ENCODE results near the gene PIM3. TPM values are rescaled to one million over a fixed set of nuclear protein-coding genes. Genes with fewer than 3 reads are reported as not detected.

Gene PIM3
- total RNA-seq, 2 donors from 2014 or later: 57.3 to 98.9 TPM

DNA sequence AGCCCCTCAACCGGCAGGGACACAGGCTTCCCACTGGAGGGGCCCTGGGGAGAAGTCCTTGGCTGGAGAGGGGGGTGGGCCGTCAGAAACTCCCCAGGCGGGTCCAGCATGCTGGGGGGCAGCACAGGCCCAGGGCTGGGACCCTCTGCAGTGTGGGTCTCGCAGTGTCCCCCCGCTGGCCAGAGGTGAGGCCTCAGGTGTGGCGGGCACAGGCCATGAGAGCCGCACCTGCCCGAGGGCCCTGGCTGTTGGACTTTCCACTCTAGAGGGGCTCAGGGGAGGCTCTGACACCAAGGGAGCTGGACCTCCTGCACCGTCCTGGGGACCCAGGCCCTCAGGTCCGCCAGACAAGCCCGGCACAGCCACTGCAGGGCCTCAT is 10.7 kb upstream of the PIM3 start:
- intact Hi-C loops (cut with DNase I): no loop called here
- 86 to 91% methylated on average over 6 to 8 of the region's 11 CpGs for WGBS, 2 donors

DNA sequence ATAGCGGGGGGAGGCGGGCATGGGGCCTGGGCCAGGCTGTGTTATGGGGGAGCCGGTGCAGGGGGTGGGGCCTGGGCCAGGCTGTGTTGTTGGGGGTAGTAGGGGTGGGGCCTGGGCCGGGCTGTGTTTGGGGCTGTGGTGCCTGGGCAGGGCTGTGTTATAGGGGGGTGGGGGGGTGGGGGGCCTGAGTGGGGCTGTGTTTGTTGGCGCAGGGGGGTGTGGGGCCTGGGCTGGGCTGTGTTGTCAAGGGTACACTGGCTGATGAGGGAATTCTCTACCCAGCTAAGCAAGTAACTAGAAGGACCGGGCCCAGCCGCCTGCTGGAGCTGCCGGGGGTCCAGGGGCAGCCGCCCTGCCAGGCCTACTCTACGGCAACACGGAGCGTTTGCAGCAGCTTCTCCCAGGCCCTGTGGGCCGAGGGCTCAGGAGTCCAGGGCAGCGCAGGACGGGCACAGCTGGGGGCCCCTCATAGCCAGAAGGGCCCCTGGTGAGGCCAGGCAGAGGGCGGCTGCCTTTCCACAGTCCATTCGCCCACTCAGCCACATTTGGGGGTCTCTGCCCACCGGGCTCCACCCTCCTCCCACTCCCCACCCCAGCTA is 10.1 kb upstream of the PIM3 start:
- intact Hi-C loops (cut with DNase I): no loop called here
- Histone ChIP-seq H3K4me3 (no peak overlapping the region), H3K36me3 (replicated peaks in 1 of 2; ENCODE audit: insufficient read depth in 1 of 2, low read depth in 2 of 2) (no peaks in the 10 kb centered on the region), H3K27ac (peak overlapping the region; percentile 99 to 100 (median 100)), H3K27me3 (no peaks in the 10 kb centered on the region), H3K9me3 (no peaks in the 10 kb centered on the region), H3K4me1 (peaks cover 98% of the 10 kb centered on the region)
- TF ChIP-seq, protein P1, sequence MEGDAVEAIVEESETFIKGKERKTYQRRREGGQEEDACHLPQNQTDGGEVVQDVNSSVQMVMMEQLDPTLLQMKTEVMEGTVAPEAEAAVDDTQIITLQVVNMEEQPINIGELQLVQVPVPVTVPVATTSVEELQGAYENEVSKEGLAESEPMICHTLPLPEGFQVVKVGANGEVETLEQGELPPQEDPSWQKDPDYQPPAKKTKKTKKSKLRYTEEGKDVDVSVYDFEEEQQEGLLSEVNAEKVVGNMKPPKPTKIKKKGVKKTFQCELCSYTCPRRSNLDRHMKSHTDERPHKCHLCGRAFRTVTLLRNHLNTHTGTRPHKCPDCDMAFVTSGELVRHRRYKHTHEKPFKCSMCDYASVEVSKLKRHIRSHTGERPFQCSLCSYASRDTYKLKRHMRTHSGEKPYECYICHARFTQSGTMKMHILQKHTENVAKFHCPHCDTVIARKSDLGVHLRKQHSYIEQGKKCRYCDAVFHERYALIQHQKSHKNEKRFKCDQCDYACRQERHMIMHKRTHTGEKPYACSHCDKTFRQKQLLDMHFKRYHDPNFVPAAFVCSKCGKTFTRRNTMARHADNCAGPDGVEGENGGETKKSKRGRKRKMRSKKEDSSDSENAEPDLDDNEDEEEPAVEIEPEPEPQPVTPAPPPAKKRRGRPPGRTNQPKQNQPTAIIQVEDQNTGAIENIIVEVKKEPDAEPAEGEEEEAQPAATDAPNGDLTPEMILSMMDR (IDR thresholded peaks at IDR 0.05): no peak
- ATAC-seq (no peak), DNase-seq (peak in 1 of 4 donors; percentile 35)
- 29 to 49% methylated on average over 9 to 16 of the region's 18 CpGs for WGBS, 2 donors

More for the DNA sequence above, 10.7 kb upstream of the PIM3 start:
- no peak overlapping the region for H3K4me3 ChIP-seq
- H3K9me3 ChIP-seq: no peaks in the 10 kb centered on the region
- DNase-seq: no peak
- H3K27me3 ChIP-seq: no peaks in the 10 kb centered on the region
- peaks cover 93% of the 10 kb centered on the region for H3K4me1 ChIP-seq
- H3K27ac ChIP-seq: peak overlapping the region; percentile 99 to 100 (median 100)
- no peak for TF ChIP-seq POLR2A (IDR thresholded peaks at IDR 0.05)
- TF ChIP-seq, protein P1 (IDR thresholded peaks at IDR 0.05): no peak
- no peaks in the 10 kb centered on the region for H3K36me3 ChIP-seq (replicated peaks in 1 of 2; ENCODE audit: insufficient read depth in 1 of 2, low read depth in 2 of 2)
- no peak for ATAC-seq

DNA sequence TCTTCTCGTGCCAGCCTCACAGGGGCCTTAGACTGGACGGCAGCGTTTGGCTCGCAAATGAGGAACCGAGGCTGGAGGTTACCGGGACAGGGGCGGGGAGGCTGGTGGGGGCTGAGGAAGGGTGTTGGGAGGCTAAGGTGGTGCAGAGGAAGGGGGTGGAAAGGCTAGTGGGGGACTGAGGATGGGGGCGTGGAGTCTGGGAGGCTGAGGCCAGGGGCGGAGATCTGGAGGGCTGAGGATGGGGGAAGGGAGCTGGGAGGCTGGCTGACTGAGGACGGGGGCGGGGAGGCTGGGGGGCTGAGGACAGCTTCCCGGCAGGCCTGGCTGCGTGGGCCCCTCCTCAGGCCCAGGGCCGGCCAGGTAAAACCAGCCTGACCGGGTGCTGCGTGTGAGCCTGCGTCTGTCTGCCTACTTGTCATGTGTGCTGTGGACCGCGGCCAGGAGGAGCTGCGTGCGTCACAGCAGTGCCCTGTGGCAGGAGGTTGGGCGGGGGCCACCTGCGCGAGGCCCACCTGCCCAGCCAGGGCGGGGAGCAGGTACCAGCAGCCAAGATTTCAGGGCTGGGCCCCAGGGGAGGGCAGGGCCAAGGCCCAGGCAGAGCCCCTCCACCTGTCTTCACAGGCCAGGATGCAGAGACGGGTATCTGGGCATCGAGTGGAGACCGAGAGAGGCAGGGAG is 9.4 kb upstream of the PIM3 start:
- Histone ChIP-seq H3K9me3 (no peaks in the 10 kb centered on the region), H3K27ac (peak overlapping the region; percentile 99 to 100 (median 100)), H3K4me1 (peaks cover 98% of the 10 kb centered on the region), H3K4me3 (no peak overlapping the region), H3K36me3 (replicated peaks in 1 of 2; ENCODE audit: insufficient read depth in 1 of 2, low read depth in 2 of 2) (no peaks in the 10 kb centered on the region), H3K27me3 (no peaks in the 10 kb centered on the region)
- intact Hi-C loops (cut with DNase I): no loop called here
- DNase-seq: peak; percentile 99 to 100 (median 100)
- ATAC-seq: peak; percentile 68
- TF ChIP-seq POLR2A (IDR thresholded peaks at IDR 0.05): peak; percentile 64 to 67 (median 66)
- TF ChIP-seq, protein P1 (IDR thresholded peaks at IDR 0.05): no peak
- WGBS, 2 donors: 6 to 26% methylated on average over 23 to 24 of the region's 28 CpGs

- WGBS, 2 donors: 34% methylated on average over 4 of the region's 4 CpGs; no CpG with 5 or more reads in 1 of the 2 donors
- no peaks in the 10 kb centered on the region for H3K36me3 ChIP-seq (replicated peaks in 1 of 2; ENCODE audit: insufficient read depth in 1 of 2, low read depth in 2 of 2)
- no peak for TF ChIP-seq POLR2A (IDR thresholded peaks at IDR 0.05)
- TF ChIP-seq, protein P1 (IDR thresholded peaks at IDR 0.05): no peak
- H3K4me3 ChIP-seq: no peak overlapping the region
- no peaks in the 10 kb centered on the region for H3K9me3 ChIP-seq
- H3K27me3 ChIP-seq: no peaks in the 10 kb centered on the region
- DNase-seq: peak in 2 of 4 donors; percentile 57 to 66
- no peak for ATAC-seq
- intact Hi-C loops (cut with DNase I): no loop called here
- H3K27ac ChIP-seq: peak overlapping the region; percentile 99 to 100 (median 100)
- peaks cover 98% of the 10 kb centered on the region for H3K4me1 ChIP-seq
Measured at GRCh38 chr22:49951678-49951985, 8.9 kb upstream of the PIM3 start.
